Stimulated activated CD4-positive, alpha-beta T cell treated with anti-CD3 and anti-CD28 coated beads, Interleukin-1b, Interleukin-23, amount 100 ng/mL, for 48 hours (primary cell): ENCODE data around the gene YWHAQ.
"Not testable (repeated sequence)": the region's sequence is repeated elsewhere in the genome, so short reads cannot be mapped to it uniquely, and the experiment has no call there.

Source experiments
- DNase-seq: peaks from one replicate; pipeline ENCODE4 v3.0.0-alpha.2; 2020

The YWHAQ gene

DNA sequence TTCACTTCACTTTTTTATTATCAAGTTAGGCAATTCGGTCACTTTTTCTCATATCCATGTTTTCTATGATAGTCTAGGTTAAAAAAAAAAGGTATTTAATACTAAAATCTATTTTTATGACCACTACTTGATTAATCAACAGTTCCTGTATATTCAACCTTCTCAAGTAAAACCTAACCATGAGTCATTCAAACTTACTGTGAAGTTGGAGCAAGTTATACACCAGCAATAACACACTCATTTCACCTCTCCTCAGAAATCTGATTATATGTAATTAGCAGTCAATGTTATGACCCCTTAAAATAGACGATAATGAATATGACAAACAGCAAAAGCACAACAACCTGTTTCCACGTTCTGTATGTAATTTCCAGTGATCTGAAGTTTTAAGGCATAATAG lies 40.2 kb downstream of the YWHAQ start:
- no peak for DNase-seq

DNA sequence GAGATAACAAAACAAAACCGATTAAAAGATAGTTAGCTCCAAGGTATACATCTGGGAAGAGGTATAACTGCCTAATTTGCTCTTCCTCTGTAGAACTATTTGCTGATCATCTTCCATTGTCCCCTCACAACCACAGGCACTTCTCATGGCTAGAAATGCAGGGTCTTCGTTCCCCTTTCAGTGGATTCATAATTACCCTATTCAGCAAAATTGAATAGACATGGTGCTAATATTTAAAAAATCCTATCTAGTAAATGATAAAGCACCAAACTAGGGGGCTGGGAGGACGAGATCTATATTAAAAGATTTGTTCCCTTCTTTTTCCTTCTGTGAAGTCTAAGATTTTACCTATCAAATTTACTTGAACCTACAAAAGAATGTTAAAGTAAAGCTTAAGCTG lies 44.3 kb downstream of the YWHAQ start:
- DNase-seq: no peak

DNA sequence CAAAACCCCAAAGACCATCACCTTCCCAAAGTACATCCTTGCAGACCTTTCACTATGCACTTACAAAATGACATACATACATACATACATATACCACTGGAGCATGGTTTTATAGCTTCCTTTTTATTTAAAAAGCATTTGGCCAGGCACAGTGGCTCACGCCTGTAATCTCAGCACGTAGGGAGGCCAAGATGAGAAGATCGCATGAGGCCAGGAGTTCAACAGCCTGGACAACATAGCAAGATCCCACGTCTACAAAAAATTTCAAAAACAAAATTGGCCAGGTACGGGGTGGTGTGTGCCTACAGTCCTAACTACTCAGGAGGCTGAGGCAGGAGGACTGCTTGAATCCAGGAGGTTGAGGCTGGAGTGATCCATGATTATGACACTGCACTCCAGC lies 45.3 kb downstream of the YWHAQ start:
- no peak for DNase-seq

DNA sequence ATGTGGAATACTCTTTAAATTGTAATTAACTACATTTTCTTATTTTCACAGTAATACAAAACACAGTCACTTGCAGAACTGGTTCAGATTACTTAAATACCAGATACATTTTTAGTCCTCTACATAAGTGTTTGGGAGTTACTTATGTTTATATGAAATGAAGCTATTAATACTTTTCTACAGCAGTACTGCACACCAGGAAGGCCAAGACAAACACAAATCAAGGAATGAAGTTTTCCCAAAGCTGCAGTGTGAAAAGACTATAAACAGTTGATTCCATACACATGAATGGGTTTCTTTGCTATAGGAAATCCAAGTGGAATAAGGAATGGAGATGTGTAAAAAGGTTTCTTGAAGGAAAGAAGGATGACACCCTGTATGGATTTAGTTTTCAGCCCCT lies 45.9 kb downstream of the YWHAQ start:
- not testable (repeated sequence) for DNase-seq

DNA sequence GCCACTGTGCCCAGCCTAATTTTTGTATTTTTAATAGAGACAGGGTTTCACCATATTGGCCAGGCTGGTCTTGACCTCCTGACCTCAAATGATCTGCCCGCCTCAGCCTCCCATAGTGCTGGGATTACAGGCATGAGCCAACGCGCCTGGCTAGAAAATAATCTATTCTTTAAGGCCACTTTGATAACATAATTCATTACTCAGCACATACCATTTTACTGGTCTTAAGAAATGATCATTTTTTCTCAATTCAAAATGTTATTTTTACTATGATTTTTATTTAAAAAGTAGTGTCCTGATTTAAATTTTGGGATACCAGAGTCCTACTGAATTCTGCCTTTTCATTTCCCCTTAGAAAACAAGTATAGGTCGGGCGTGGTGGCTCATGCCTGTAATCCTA lies 48.2 kb downstream of the YWHAQ start:
- DNase-seq: no peak

DNA sequence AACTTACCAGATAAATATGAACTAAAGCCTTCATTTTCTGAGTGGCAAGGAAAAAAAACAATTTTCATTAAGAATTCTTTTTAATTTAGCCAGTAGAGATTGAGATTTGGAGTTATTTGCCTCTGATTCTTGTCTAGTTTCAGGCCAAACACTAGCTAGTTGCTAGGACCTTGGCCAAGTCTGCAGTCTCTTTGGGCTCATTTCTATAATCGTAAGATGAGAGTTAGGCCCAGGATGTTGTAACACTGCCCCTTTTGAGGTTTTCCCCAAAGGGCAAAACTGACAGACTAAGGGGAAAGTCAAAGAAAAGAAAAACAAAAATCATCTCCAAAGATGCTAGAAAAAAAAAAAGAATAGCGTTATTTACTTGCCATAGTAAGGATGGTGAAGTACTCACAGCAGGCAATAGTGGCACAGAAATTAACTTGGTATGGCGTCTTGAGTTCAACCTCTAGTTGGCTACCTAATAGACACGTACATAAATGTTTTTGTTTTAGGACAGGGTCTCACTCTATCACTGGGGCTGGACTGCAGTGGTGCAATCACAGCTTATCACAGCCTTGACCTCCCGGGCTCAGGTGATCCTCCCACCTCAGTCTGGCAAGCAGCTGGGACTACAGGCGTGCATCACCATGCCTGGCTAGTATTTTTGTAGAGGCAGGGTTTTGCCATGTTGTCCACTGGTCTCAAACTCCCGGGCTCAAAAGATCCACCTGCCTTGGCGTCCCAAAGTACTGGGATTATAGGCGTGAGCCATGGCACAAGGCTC lies 52.1 kb downstream of the YWHAQ start:
- DNase-seq: no peak

DNA sequence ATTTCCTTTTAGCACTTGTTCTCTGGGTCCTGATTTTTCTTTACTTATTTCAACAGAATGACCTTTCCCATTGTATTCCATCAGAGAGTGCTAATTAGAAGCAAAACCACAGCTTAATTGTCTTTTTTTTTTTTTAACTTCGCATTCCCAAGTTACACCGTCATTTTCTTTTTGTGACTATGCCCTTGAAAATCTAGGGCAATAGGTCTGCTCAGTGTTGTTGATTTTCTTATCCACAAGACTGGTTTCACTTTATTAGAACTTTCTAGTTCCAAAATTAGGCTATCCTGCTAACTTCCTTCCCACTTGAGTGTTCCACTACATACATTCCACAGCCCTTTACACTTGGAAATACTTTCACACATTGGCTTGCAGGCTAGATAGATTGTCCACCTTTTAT lies 56.5 kb downstream of the YWHAQ start:
- DNase-seq: no peak

DNA sequence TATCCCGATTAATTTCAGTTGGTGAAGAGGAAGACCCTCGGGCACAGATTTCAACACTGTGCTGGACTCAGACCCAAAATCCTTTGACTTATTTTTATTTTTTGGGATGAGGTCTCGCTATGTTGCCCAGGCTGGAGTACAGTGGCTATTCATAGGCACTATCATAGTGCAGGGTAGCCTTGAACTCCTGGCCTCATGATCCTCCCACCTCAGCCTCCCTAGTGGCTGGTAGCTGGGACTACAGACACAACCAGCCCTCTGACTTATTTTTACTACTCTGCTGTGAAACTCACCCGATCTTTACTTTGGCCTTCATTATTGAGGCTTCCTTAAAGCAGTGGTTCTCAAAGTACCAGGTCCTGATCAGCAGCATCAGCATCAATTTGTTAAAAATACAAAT lies 57.0 kb downstream of the YWHAQ start:
- DNase-seq: no peak

DNA sequence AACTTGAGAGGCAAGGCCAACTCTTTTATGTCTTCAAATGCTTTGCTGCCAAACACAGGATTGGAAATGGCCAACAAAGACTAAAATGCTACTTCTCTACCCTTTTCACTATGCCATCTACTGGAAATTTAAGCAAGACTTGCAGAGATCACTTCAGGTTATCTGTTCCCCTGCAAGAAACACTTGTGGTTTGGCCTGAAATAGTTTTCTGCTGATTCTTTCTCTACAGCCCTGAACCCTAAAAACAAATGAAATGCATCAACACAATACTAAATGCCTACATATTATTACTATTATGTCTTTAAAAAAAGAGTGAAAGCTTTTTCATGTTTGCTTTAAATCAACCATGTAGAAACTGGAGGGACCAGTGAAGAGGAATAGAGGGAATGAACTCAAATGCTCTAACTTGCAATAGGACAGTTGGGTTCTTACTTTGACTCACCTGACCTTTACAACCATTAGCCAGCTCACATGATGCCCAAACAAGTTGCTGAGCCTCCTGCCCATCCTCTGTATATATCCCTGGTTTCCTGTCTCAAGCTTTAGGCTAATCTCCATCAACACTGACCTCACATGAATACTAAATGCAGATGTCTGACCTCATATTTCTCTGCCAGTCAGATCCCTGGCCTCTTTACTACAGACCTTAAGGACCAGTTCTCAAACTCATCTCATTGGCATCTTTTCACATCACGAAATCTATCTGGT lies 57.6 kb downstream of the YWHAQ start:
- no peak for DNase-seq

DNA sequence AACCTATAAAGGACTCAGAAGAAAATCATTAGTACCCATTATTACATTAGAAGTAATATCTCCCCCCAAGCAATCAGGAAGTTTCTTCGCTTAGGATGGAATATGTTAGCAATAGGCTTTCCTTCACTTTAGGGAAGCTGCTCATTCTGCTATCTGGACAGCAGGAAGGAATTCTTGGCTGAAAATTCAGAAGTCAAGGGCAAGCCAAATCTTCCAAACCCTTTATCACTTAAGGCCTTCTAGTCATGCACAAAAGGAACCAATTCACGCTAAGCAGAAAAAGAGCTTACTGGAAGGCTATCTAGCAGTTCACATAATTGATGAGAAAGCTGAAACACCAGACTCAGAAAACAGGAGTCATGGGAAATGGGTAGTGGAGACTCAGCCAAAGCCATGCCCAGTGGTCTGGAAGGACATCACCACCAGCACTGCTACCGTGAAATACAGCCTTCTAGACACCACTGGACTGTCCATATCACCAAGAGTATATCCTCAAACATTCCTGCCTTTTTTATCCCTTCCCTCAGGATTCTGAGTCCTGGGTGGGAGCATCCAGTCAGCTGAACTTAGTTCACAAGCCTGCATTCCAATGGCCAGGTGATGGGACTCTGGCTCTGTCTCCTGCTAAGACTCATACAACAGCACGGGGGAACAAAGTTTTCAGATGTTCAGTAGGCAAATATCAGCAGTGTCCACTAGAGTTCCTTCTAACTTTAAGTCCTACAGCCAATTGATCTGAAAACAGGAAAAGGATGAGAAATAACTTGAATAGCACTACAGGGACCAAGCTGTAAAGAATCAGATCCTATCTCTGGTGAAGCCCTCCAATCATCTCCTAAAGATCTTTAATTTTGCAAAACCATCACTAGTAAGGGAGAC lies 60.4 kb downstream of the YWHAQ start:
- no peak for DNase-seq

DNA sequence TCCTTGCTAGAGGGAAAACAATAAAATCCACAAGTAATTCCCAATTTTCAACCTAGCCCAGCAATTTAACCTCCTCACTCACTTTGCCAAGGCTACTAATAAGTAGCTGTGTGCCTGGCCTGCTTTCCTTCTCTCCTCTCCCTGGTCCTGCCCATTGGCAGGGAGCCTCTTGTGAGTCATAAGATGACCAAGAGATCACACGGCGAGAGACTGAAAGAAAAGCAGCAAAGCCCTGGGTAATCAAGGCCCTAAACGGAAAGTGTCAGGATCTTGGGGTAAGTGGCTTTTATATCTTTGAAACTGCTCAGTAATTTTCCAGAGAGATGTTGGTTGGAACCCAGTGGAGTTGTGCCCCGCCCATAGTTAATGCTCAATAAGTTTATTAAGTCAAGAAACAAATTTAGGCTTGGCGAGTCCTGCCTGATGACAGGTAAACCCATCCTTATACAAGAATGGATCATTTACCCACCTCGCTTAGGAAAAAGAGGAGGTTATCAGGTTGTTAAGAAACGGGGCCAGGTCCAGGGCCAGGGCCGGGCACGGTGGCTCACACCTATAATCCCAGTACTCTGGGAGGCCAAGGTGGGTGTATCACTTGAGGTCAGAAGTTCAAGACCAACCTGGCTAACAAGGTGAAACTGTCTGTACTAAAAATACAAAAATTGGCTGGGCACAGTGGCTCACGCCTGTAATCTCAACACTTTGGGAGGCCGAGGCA lies 65.2 kb downstream of the YWHAQ start:
- DNase-seq: no peak

DNA sequence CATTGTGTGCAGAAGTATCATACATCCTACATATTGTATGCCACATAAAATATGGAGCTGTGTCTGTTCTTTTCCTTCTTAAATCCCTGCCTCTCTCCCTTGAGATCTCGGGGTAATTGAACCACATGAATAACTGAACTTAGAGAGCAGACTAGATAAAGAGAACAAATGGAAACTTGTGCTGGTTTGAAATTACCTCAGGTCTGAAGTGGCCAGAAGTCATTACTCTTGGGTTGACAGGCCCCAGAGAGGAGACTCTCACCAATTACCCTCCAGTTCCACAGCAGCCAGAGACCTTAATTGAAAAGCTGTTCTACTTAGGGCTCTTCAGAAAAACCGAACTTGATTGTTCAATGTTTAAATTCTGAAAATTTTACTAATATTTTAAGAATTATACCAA lies 70.2 kb downstream of the YWHAQ start:
- DNase-seq: no peak

DNA sequence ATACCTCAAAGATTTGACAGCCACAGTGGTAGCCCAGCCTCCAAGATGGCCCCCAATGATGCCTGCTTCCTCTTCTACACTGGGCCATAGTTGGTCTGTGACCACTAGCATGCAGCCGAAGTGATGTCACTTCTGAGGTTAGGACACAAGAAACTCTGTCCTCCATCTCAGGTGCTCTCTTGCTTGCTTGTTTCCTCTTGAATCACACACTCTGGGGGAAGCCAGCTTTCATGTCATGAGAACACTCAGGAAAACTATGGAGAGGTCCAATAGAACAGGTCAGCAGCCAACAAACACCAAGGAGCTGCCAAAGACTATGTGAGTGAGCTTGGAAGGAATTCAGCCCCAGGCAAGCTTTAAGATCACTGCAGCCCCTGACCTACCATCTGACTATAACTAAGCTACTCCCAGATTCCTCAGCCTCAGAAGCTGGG lies 71.8 kb downstream of the YWHAQ start:
- DNase-seq: no peak

DNA sequence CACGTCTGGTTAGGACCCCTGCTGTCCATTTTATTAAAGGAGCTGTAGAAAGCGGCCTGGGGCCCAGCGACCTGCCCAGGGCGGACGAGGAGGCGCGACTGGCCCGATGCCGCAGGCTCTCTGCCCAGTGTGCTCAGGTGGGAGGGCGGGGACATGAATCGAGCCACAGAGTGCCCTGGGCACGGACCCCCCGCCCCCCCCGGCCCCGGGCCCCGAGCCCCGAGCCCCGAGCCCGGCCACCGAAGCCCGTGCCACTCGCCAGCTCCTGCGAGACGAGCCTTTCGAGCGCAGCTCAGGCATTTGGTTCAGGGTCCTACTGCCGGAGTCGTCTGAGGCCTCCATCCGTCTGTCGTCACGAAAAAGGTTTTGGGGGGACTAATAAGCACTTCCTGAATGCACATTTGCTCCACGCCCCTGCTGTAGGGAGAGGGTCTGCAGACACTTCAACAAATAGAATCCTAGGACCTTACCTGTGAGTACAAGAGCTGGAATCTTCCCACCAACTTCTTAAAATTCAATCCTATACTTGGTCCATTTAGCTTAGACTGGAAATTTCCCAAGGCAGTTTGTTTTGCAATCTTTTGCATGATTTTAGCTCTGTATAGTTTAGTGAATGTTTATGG lies 74.6 kb downstream of the YWHAQ start:
- DNase-seq: peak; percentile 19

DNA sequence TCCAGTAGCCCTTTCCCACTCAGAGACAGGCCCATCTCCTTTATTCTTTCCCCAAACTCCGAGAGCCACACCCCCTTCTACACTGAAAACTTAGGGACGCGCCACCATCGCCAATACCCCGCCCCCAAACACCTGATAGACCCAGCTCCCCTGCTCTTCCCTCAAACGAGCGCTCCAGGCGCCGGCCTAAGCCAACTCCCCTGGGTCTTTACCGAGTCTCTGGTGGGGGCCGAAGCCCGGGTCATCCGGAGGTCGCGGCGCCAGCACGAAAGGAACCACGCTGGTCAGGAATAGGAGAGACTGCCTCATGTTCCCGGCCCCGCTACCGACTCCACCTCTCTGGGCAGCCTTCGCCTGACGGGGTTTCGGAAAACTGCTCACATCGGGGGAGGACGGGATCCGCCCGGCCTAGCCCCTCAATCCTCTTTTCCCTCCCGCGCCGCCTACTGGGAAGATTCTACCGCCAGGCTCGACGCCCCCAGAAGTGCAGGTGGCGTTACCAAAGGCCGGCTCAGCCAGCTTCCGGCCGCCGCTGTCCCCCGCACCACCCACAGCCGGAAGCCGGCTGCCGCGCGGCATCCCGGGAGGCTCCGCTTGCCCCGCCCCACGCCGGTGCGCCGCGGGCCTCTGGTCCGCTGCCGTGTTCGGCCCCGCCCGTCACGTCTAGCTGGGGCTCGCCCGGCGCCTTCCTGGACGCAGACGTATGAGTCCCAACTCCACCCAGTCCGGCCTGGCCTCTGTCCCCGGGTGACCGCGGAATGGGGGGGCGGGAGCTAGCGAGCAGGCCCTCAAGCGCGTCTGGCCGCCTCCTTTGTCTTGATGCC lies 75.3 kb downstream of the YWHAQ start, which contains the start of gene ADAM17:
Gene ADAM17 (minus strand): TSS at position 534 of the 824 bp plus-strand sequence. CDS start 225 bp downstream, at position 309.
- peak; percentile 86 for DNase-seq

DNA sequence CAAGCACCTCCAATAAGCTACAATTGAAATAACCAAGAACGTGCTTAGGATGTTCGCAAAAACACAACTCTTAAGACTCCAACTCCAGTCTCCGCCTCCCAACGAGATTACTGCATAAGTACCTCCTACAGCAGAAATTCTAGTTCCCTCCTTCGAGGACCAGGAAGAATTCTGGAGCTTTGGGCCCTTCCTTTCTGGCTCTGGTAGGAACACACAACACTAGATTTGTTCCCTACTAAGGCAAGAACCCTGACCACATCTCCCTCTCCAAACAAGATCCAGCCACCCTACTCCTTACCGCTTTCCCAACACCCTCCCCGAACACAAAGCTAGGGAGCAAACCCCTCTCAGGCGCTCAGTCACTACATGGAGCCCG lies 75.9 kb downstream of the YWHAQ start:
- peak; percentile 23 for DNase-seq

DNA sequence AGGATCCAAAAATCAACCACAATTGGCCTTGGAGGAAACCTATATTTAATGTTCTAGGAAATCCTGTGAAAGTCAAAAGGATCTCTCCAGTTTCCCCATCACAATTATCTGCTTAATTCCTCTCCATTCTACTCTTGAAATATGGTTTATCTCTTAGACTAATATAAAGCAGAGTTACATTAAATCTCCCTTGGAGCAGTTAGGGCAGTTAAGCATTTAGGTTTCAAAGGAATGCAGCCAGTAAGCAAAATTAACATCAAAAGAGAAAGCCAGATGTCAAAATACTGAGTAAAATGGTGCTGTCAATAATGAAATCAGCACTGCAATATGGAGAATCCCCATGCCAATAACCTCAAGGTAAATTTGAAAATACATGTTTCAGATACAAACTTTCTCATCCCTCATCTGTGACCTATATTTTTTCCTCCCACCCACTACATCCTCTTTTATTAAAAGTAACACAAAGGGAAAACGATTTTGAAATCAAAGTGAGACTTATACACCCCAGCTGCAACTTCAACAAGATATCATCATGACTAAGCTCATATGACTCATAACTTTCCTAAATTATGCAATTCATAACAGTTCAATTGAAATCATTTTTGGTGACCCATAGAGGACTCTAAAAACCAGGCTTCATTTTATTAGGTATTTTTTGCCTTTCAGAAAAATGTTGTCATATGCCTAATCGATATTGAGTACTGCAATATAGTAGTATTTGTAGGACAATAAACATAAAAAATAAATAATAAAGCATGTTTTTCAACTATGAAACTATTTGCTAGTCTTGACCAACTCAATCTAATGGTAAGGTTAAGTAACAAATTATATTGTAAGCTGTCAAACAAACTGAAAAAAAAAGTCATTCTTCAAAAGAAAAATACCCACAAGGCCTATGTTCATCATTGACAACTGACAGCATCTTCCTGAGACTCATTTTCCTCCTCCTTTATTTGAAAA lies 78.3 kb downstream of the YWHAQ start:
- DNase-seq: no peak

DNA sequence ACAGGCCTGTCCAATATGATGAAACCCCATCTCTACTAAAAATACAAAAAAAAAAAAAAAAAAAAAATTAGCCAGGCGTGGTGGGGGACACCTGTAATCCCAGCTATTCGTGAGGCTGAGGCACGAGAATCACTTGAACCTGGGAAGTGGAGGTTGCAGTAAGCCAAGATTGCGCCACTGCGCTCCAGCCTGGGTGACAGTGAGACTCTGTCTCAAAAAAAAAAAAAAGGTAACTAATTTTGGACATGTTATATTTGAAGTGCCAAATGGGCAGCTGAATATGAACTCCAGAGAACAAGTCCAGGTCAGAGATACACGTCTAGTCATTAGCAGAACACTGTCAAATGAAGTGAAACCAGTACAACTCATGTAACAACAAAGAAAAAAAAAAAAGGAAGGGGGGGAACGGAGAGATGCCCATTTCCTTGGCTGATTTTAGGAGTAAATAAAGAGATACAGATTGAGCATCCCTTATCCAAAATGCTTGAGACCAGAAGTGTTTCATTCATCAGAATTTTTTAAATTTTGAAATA lies 79.9 kb downstream of the YWHAQ start:
- not testable (repeated sequence) for DNase-seq

DNA sequence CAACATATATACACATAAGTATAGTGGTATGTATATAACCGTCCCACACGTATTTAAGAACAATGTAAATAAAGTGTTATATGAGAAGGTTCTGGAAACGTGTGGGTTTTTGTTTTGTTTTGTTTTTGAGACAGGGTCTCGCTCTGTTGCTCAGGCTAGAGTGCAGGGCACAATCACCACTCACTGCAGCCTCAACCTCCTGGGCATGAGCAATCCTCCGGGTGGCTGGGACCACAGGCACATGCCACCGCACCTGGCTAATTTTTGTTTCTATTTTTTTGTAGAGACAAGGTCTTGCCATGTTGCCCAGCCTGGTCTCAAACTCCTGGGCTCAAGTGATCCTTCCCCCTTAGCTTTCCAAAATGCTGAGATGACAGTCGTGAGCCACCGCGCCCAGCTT lies 81.4 kb downstream of the YWHAQ start:
- no peak for DNase-seq

DNA sequence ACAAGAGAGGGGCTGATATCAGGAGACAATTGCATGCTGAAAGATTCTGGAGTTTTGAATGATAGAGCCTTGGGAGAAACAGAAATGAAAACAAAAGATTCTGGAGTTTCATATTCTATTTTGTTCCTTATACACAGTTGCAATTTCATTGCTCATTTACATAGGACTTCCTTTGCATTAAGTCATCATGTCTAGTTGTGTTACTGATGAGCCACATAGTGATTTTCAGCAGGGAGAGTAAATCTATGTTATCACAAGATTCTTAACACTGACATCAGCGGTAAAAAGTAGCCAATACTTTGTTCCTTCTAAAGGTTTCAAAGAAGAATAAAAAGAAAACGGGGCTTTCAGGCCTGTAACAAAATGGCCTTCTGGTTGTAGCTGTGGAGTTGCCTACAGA lies 82.3 kb downstream of the YWHAQ start:
- no peak for DNase-seq
